Astrocyte (in vitro differentiated cells and primary cell): ENCODE data around the gene RLIM. TPM values are rescaled to one million over a fixed set of nuclear protein-coding genes. Genes with fewer than 3 reads are reported as not detected.
A peak's percentile ranks its signal among the peaks of the same experiment; 100 is the strongest.

Experiments
- DNase-seq: peaks from one replicate; pipeline ENCODE4 v3.0.0-alpha.2; 2010; ENCODE audit warnings: low read depth
- FAIRE-seq: peaks from 2 replicates; lab custom pipeline; 2011; peaks lifted over from hg19 to GRCh38; lab: Jason Lieb, UNC
- H2AFZ ChIP-seq: 2 replicates; pipeline ENCODE4 v1.6.0; 2012; ENCODE audit warnings: low read depth, low read length, inconsistent platforms
- H3K27ac ChIP-seq: 2 replicates; pipeline ENCODE4 v1.5.1; 2011; ENCODE audit warnings: low read depth, low read length, inconsistent platforms
- H3K27me3 ChIP-seq: 2 replicates; pipeline ENCODE4 v1.6.0; 2011; ENCODE audit warnings: low read length, inconsistent platforms; ENCODE audit not compliant: insufficient read depth
- H3K36me3 ChIP-seq: 2 replicates; pipeline ENCODE4 v1.5.1; 2011; ENCODE audit warnings: low read length, inconsistent platforms; ENCODE audit not compliant: insufficient read depth
- H3K4me1 ChIP-seq: 2 replicates; pipeline ENCODE4 v1.5.1; 2011; ENCODE audit warnings: low read length, inconsistent platforms; ENCODE audit not compliant: insufficient read depth
- H3K4me2 ChIP-seq: 2 replicates; pipeline ENCODE4 v1.6.0; 2012; ENCODE audit warnings: low read length, inconsistent platforms
- H3K4me3 ChIP-seq: 2 replicates; pipeline ENCODE4 v1.5.1; 2011; ENCODE audit warnings: low read depth, mild to moderate bottlenecking, low read length, inconsistent platforms; ENCODE audit not compliant: insufficient read depth
- H3K79me2 ChIP-seq: 2 replicates; pipeline ENCODE4 v1.6.0; 2012; ENCODE audit warnings: mild to moderate bottlenecking, low read length, inconsistent platforms; ENCODE audit not compliant: insufficient read depth
- H3K9ac ChIP-seq: 2 replicates; pipeline ENCODE4 v1.6.0; 2012; ENCODE audit warnings: mild to moderate bottlenecking, low read length, inconsistent platforms
- H3K9me3 ChIP-seq: 2 replicates; pipeline ENCODE4 v1.5.1; 2012; ENCODE audit warnings: low read depth, mild to moderate bottlenecking, low read length, inconsistent platforms; ENCODE audit not compliant: insufficient read depth
- H4K20me1 ChIP-seq: 2 replicates; pipeline ENCODE4 v1.6.0; 2012; ENCODE audit warnings: low read length, inconsistent platforms; ENCODE audit not compliant: insufficient read depth
- H3K27ac Mint-ChIP-seq: one replicate; pipeline ENCODE4 v1.8.0; 2021; ENCODE audit warnings: mild to moderate bottlenecking, mixed read lengths; ENCODE audit not compliant: unreplicated experiment
- H3K27me3 Mint-ChIP-seq: one replicate; pipeline ENCODE4 v1.8.0; 2021; ENCODE audit warnings: low read depth, mixed read lengths; ENCODE audit not compliant: unreplicated experiment
- H3K36me3 Mint-ChIP-seq: one replicate; pipeline ENCODE4 v1.8.0; 2021; ENCODE audit warnings: low read depth, mixed read lengths; ENCODE audit not compliant: unreplicated experiment
- H3K4me1 Mint-ChIP-seq: one replicate; pipeline ENCODE4 v1.8.0; 2021; ENCODE audit warnings: low read depth, mixed read lengths; ENCODE audit not compliant: unreplicated experiment
- H3K4me3 Mint-ChIP-seq: one replicate; pipeline ENCODE4 v1.8.0; 2021; ENCODE audit warnings: mild to moderate bottlenecking, moderate library complexity, mixed read lengths; ENCODE audit not compliant: unreplicated experiment
- H3K9me3 Mint-ChIP-seq: one replicate; pipeline ENCODE4 v1.8.0; 2021; ENCODE audit warnings: mild to moderate bottlenecking, mixed read lengths; ENCODE audit not compliant: unreplicated experiment
- CTCF ChIP-seq: IDR thresholded peaks from 2 replicates; pipeline ENCODE4 v1.5.1; 2011; ENCODE audit warnings: low read depth, mild to moderate bottlenecking, inconsistent platforms, low read length, moderate library complexity; ENCODE audit not compliant: insufficient read depth
- EZH2 ChIP-seq: IDR thresholded peaks from 2 replicates; pipeline ENCODE4 v1.6.1; 2012; ENCODE audit warnings: mild to moderate bottlenecking, low read length, inconsistent platforms; ENCODE audit not compliant: insufficient read depth
- total RNA-seq: library from RNA; stranded (reverse); gene quantifications from 2 replicates; pipeline ENCODE4 v1.2.1, GENCODE V29; 2021

Gene RLIM
- total RNA-seq, 1 donor from 2014 or later, result 53.5 TPM

GRCh38 chrX:74606342-74606741 is 8.1 kb downstream of the RLIM start:
- no peak overlapping the region for H3K4me3 ChIP-seq
- no peaks in the 10 kb centered on the region for H3K9me3 ChIP-seq
- FAIRE-seq (no peak), DNase-seq (no peak)
- no peaks in the 10 kb centered on the region for H3K27me3 ChIP-seq
- H2AFZ ChIP-seq, result no peak overlapping the region
- H3K36me3 ChIP-seq, result peaks cover 11% of the 10 kb centered on the region
- TF ChIP-seq EZH2 (no peak), CTCF (no peak)
- H3K79me2 ChIP-seq, result peaks cover 98% of the 10 kb centered on the region
- peaks cover 72% of the 10 kb centered on the region for H4K20me1 ChIP-seq
- no peaks in the 10 kb centered on the region for H3K4me1 ChIP-seq
- no peak overlapping the region for H3K4me3 Mint-ChIP-seq
- peaks cover 1% of the 10 kb centered on the region for H3K9me3 Mint-ChIP-seq
- no peak overlapping the region for H3K9ac ChIP-seq
- H3K27ac Mint-ChIP-seq, result no peak overlapping the region
- no peak overlapping the region for H3K27ac ChIP-seq
- H3K4me2 ChIP-seq, result no peak overlapping the region
- H3K4me1 Mint-ChIP-seq, result peaks cover 13% of the 10 kb centered on the region
- no peaks in the 10 kb centered on the region for H3K36me3 Mint-ChIP-seq
- H3K27me3 Mint-ChIP-seq, result no peaks in the 10 kb centered on the region

- Histone ChIP-seq H3K79me2 (peaks cover 99% of the 10 kb centered on the region), H4K20me1 (peaks cover 77% of the 10 kb centered on the region), H3K27ac (no peak overlapping the region), H3K27me3 (no peaks in the 10 kb centered on the region), H3K9ac (no peak overlapping the region), H3K36me3 (peaks cover 3% of the 10 kb centered on the region), H3K9me3 (no peaks in the 10 kb centered on the region), H3K4me3 (no peak overlapping the region), H2AFZ (no peak overlapping the region), H3K4me2 (no peak overlapping the region), H3K4me1 (no peaks in the 10 kb centered on the region)
- FAIRE-seq (peak; percentile 63), DNase-seq (no peak)
- Mint-ChIP-seq H3K4me1 (peaks cover 22% of the 10 kb centered on the region), H3K36me3 (no peaks in the 10 kb centered on the region), H3K27ac (peak overlapping the region; percentile 53), H3K9me3 (peaks cover 1% of the 10 kb centered on the region), H3K27me3 (no peaks in the 10 kb centered on the region), H3K4me3 (no peak overlapping the region)
- TF ChIP-seq EZH2, result no peak
- TF ChIP-seq CTCF, result no peak
Observed at GRCh38 chrX:74603040-74603439, 11.4 kb downstream of the RLIM start.

GRCh38 chrX:74602142-74602541 is 12.3 kb downstream of the RLIM start:
- no peak overlapping the region for H3K4me2 ChIP-seq
- no peak overlapping the region for H3K4me3 ChIP-seq
- H3K36me3 ChIP-seq, result peaks cover 3% of the 10 kb centered on the region
- no peaks in the 10 kb centered on the region for H3K9me3 ChIP-seq
- Mint-ChIP-seq H3K4me1 (peaks cover 22% of the 10 kb centered on the region), H3K36me3 (no peaks in the 10 kb centered on the region), H3K27me3 (no peaks in the 10 kb centered on the region), H3K9me3 (peaks cover 1% of the 10 kb centered on the region), H3K27ac (no peak overlapping the region), H3K4me3 (no peak overlapping the region)
- H3K79me2 ChIP-seq, result peaks cover 99% of the 10 kb centered on the region
- DNase-seq (no peak), FAIRE-seq (peak; percentile 43)
- no peaks in the 10 kb centered on the region for H3K4me1 ChIP-seq
- no peak overlapping the region for H3K27ac ChIP-seq
- H3K27me3 ChIP-seq, result no peaks in the 10 kb centered on the region
- H3K9ac ChIP-seq, result no peak overlapping the region
- H2AFZ ChIP-seq, result no peak overlapping the region
- H4K20me1 ChIP-seq, result peaks cover 83% of the 10 kb centered on the region
- TF ChIP-seq EZH2 (no peak), CTCF (no peak)
